GM18498 (cell line): ENCODE results near the gene INVS.
"Not testable (repeated sequence)": the region's sequence is repeated elsewhere in the genome, so short reads cannot be mapped to it uniquely, and the experiment has no call there.

Experiments used
- ATAC-seq: cut with Tn5 transposase; IDR thresholded peaks from one replicate; pipeline ENCODE4 v1.9.1; 2021; ENCODE audit warnings: mild to moderate bottlenecking, moderate library complexity; ENCODE audit not compliant: unreplicated experiment

Gene INVS

GRCh38 chr9:100191264-100191663, 92.2 kb downstream of the INVS start:
- ATAC-seq: no peak

DNA sequence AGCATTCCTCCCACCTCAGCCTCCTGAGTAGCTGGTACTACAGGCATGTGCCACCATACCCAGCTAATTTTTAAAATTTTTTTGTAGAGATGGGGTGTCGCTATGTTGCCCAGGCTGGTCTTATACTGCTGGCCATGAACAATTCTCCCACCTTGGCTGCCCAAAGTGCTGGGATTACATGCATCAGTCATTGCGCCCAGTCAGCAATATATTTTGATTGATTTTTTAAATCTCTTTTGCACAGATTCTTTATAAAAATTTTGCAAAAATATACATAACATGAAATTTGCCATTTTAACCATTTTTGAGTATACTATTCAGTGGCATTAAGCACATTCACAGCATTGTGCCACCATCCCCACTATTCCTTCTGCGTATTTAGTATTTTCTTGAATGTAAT, 94.0 kb downstream of the INVS start:
- no peak for ATAC-seq

- no peak for ATAC-seq
Observed at GRCh38 chr9:100196215-100196614, 97.2 kb downstream of the INVS start.

DNA sequence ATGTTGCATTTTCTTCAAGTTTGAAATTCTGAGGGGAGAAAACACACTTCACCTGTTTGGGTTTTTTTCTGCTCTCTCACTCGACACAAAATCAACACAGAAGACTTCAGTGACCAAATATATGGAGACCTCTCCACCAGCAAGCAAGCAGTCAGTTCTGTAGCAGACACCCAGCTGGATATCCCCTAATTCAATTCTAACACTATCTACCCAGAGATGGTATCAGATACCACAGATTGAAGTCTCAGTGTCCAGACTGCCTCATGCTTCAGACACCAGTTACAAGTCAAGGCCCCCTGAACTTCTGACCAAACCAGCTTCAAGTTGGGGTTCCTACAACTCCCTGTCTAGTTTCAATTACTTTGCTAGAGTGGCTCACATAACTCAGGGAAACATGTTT, 97.8 kb downstream of the INVS start:
- ATAC-seq: no peak

DNA sequence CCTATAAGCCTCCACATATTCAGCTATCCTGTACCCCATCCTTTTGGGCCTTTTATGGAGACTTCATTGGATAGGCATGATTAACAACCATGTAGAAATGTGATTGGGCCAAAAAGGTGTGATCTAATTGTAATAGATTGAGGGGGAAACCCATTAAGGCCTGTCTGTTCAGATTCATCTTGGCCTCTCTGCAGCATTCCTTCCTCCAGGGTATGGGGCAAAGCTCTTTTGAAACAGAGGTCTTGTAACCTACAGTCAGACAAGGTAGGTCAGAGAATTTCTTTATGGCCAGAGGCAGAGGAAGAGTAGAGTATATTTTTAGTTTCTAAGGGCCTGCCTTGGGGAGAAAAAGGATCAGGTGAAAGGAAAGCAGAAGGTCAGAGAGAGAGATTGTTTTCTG, 98.5 kb downstream of the INVS start:
- no peak for ATAC-seq

DNA sequence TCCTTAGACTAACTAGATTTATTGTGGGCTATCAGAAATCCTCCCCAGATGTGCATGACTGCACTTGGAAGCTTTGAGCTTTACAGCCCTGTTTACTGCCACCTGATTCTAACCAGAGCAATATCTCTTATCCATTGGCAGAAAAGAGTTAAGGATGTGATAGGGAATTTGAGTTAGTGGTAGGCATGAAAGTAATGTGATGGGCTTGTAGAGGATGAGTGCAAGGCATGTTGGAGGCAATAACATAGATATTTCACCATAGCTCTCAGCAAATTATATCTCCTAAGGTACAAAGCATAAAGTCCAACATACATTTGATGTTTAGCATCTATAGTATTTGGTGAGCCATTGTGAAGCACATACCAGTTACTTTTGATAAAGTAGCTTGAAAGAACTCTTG, 103.8 kb downstream of the INVS start:
- no peak for ATAC-seq

GRCh38 chr9:100204796-100205195, 105.8 kb downstream of the INVS start:
- no peak for ATAC-seq

DNA sequence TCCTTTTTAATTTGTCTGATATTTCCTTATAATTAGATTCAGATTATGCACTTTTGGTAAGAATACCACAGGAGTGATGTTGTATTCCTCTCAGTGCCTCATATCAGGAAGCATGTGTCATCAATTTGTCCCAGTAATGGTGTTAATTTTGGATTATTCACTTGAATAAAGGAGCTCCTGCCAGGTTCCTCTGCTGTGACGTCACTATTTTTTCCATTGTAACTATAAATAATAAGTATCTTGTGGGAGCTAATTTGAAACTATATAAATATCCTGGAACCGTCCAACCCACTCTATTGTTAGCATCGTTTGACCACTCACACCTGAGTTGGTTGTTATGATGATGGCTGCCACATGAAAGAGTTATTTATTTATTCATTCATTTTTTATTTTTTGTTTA, 107.9 kb downstream of the INVS start:
- no peak for ATAC-seq

DNA sequence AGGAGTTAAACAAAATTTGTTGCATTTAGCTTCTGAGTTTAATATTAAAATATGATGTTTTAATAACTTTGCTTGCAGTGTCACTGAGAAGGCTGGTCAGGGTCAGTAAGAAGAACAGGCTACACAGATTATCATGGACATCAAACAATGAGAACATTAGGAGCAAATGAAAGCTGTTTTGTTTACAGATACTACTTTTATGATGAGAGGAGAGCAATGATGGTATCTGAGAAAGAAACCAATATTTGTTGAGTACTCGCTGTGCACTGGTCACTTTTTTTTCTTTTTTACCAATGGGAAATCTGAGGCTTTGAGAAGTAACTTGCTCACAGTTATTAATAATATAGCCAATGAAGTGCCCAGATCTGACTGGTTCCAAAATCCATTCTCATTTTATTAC, 109.6 kb downstream of the INVS start:
- ATAC-seq: no peak

DNA sequence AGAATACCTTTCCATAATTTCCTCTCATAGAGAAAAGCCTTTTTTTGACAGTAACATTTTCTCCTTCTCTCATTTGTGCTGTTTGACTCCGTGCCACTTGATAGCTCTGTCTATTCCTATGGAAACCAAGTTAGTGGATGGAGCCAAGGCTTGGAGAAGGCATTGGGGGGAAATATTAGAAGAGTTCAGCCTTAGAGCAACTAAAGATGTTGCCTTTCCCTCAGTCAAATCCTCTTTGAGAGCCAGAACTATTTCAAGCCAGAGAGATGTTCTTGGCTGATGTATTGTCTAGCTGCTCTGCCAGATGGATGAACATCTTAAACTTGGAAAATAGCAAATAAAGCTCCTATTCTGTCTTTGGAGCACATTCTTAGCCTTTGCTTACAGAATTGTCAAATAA, 112.4 kb downstream of the INVS start:
- ATAC-seq: no peak

DNA sequence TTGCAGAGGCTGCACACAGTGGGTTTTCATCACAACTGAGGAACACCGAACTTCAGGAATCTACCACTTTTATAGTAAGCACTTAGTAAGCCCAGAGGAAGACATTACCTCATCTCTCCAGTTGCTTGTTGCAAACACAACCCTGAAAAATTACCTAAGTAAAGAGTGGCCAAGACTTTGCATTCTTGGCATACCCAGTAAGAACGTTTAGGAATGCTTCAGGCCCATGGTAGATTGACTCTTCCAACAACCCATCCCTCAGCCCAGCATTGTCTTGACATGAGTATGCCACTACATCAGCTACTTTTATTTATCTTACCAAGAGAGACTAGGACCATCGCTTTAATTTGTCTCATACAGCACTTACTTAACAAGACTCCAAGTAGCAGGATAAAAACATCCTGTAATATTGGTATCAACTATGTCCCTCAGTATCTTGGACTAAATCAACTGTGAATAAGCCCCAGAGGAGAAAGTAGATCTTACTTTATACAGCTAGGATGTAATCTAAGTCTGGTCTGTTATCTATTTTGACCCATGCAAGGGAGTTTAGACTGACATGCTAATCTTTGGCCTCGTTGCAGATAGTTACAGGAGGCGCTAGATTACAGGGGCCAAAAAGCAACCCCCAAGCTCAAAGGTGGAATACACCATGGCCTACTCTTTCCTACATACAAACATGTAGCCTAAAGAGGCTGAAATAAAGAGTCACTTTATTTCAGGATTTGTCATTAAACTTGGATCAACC, 114.9 kb downstream of the INVS start:
- no peak for ATAC-seq

- peak; percentile 72 for ATAC-seq
Observed at GRCh38 chr9:100216178-100216787, 117.2 kb downstream of the INVS start.

GRCh38 chr9:100217536-100217935, 118.5 kb downstream of the INVS start:
- ATAC-seq: no peak

- no peak for ATAC-seq
Observed at GRCh38 chr9:100219347-100219746, 120.3 kb downstream of the INVS start.

DNA sequence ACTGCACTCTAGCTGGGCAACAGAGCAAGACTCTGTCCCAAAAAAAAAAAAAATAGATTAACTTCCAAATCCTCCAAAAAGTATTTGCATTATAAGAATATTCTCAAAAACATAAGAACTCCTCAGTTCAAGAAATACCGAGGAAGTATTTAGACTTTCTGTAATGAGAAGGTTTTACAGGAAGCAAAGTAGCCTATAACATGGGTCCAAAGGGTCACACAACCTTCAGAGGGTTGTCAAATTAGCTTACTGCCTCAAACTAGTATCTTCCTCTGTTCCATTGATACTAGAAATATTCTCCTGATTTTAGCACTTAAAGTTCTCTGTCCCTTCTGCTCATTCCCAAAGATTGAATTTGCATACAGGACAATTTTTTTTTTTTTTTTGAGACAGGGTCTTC, 121.9 kb downstream of the INVS start:
- ATAC-seq: no peak

GRCh38 chr9:100221538-100221937, 122.5 kb downstream of the INVS start:
- ATAC-seq: no peak

- no peak for ATAC-seq
Observed at GRCh38 chr9:100222674-100223073, 123.6 kb downstream of the INVS start.

DNA sequence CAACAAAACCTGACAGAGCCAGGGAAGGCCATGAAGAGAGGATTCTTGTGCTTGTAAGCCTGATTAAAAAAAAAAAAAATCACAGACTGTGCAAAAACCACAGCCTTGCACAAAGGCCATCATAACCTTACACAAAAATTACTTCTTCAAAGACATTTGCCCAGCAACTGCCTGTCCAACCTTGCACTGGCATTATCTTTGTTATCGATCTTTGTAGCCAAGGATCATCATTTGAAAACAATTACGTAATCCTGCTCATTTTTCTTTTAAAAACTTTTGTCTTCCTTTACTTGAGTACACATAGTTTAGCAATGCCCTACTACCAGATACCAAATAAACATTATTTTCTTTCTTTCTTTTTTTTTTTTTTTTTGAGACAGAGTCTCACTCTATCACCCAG, 128.6 kb downstream of the INVS start:
- no peak for ATAC-seq

DNA sequence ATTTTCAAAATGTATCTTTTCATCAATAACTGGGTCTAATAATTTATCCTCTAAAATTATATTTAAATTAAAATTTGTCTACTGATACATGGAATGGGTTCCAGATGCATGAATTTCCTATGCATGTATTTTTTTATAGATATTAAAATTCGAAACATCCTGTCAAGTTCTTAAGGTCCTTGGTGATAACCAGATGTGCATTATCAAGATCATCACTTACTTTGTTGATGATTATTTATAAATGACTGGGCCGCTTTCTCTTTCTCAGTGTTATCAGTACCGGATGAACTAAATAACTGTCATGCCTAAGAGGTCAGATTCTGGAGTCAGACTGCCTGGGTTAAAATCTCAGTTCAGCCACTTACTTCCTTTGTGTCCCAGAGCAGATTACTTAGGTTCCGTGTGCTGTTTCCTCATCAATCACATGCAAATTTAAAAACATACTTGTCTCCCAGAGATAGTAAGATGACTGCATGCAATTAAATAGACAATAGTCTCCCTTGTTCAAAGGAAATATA, 129.4 kb downstream of the INVS start:
- no peak for ATAC-seq

GRCh38 chr9:100229136-100229535, 130.1 kb downstream of the INVS start:
- ATAC-seq: no peak

DNA sequence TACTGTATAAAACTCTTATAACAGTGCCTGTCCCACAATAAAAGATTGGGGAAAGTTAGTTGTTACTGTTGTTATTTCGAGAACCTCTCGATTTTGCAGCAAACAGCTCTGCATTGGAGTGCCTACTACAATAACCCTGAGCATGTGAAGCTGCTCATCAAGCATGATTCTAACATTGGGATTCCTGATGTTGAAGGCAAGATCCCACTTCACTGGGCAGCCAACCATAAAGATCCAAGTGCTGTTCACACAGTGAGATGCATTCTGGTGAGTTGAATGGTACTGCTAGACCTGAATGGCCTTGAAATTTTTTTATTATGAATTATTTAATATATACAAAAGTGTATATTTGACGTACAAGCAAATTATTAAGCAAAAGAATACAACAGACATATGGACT, 130.5 kb downstream of the INVS start:
- ATAC-seq: no peak

DNA sequence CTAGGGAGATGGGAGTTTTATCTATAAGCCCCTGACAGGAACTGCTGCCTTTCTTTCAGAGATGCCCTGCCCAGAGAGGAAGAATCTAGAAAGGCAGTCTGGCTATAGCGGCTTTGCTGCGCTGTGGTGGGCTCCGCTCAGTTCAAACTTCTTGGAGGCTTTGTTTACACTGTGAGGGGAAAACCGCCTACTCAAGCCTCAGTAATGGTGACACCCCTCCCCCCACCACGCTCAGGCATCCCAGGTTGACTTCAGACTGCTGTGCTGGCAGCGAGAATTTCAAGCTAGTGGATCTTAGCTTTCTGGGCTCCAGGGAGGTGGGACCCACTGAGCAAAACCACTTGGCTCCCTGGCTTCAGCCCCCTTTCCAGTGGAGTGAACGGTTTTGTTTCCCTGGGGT, 137.9 kb downstream of the INVS start:
- ATAC-seq: not testable (repeated sequence)

DNA sequence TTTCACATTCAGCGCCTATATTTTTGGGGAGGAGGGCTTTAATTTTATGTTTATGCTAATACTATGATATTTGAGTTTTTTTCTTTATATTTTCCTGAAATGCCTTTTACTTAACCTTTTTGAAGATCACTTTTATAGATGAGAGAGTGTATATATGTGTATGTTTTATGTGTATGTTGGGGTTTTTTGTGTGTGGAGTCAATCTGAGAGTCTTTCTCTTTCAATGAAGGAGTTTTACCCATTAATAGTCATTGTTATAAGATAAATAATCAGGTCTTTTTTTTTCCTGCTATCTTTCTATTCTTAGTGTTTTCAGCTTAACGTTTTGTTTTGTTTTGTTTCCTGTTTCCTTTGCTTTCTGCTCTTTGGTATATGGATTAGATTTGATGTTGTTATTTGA, 141.5 kb downstream of the INVS start:
- ATAC-seq: no peak
